ENCODE data around the gene TP53RK. TPM values are rescaled to one million over a fixed set of nuclear protein-coding genes. Genes with fewer than 3 reads are reported as not detected.

The TP53RK gene
- total RNA-seq, 3 donors from 2014 or later = 14.4 to 29.2 (median 27.1) TPM

DNA sequence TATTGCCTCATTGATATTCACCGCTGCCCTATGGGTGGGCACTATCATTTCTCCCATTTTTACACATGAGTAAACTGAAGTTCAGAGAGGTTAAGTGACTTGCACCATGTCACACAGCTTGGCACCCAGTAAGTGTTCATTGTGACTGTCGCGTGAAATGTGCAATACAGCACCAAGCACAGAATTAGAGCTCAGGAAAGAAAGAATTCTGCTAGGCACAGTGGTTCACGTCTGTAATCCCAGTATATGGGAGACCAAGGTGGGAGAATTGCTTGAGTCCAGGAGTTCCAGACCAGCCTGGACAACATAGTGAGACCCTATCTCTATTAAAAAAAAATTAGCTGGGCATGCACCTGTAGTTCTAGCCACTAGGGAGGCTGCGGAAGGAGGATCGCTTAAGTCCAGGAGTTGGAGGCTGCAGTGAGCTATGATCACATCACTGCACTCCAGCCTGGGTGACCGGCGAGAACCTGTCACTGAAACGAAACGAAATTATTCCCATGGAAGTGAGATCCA is 38.6 kb downstream of the TP53RK start:
- DNase-seq (ENCODE audit: low spot score in 2 of 2) = no peak
- no peaks in the 10 kb centered on the region for H3K36me3 ChIP-seq
- H3K27me3 ChIP-seq = peaks cover 0 to 4% of the 10 kb centered on the region in 2 donors
- no peak overlapping the region for H3K4me3 ChIP-seq
- H3K4me1 ChIP-seq = no peaks in the 10 kb centered on the region
- TF ChIP-seq POLR2AphosphoS5 (IDR thresholded peaks at IDR 0.05) = no peak
- TF ChIP-seq, protein P1, sequence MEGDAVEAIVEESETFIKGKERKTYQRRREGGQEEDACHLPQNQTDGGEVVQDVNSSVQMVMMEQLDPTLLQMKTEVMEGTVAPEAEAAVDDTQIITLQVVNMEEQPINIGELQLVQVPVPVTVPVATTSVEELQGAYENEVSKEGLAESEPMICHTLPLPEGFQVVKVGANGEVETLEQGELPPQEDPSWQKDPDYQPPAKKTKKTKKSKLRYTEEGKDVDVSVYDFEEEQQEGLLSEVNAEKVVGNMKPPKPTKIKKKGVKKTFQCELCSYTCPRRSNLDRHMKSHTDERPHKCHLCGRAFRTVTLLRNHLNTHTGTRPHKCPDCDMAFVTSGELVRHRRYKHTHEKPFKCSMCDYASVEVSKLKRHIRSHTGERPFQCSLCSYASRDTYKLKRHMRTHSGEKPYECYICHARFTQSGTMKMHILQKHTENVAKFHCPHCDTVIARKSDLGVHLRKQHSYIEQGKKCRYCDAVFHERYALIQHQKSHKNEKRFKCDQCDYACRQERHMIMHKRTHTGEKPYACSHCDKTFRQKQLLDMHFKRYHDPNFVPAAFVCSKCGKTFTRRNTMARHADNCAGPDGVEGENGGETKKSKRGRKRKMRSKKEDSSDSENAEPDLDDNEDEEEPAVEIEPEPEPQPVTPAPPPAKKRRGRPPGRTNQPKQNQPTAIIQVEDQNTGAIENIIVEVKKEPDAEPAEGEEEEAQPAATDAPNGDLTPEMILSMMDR (IDR thresholded peaks at IDR 0.05) = no peak
- TF ChIP-seq POLR2A (IDR thresholded peaks at IDR 0.05) = no peak
- no peak overlapping the region for H3K27ac ChIP-seq
- H3K9me3 ChIP-seq = no peaks in the 10 kb centered on the region
- intact Hi-C loops (cut with DNase I; ENCODE audit: low total_unique reads) = no loop called here

DNA sequence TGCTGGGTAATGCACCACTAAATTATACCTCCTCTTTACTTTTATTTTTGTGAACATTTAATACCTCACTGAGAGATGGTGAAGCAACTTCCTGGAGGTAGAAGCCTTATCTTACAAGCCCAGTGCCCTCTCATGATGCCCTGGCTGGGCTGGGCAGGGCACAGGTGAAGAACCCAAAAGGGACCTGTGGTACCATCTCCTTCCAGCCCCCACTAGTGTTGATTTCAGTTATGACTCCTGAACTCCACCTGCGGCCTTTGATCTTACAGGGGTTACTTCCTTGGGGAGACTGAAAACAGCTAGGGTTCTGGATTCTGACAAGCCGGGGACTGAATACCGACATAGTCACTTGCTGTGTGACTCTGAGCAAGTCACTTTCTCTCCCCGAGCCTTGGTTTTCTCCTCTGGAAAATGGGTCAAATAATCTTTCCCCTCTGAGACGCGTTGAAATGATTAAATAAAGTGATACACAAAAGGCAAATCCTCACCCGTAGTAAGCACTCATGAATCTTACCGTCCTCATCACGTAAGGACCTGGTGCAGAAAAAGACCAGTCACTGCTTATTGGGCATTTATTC is 39.2 kb downstream of the TP53RK start:
- H3K27me3 ChIP-seq = peaks cover 0 to 4% of the 10 kb centered on the region in 2 donors
- no peak for DNase-seq (ENCODE audit: low spot score in 2 of 2)
- H3K4me3 ChIP-seq = no peak overlapping the region
- H3K36me3 ChIP-seq = no peaks in the 10 kb centered on the region
- intact Hi-C loops (cut with DNase I; ENCODE audit: low total_unique reads) = no loop called here
- no peaks in the 10 kb centered on the region for H3K9me3 ChIP-seq
- H3K4me1 ChIP-seq = no peaks in the 10 kb centered on the region
- no peak overlapping the region for H3K27ac ChIP-seq
- TF ChIP-seq, protein P1 (IDR thresholded peaks at IDR 0.05) = no peak
- no peak for TF ChIP-seq POLR2AphosphoS5 (IDR thresholded peaks at IDR 0.05)
- TF ChIP-seq POLR2A (IDR thresholded peaks at IDR 0.05) = no peak

DNA sequence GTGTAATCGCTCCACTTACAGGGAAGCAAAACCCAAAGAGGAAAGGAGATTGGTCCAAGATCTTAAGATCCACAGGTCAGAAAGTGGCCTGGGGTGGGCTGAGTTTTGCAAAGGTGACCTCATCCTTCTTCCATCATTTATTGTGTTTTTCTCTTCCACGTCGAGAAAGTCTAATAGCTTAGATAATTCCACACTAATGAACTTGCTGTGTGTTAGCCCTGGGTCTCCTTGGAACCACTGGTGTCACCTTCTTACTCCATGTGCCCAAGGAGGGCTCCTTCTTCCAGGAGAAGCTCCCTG is 39.6 kb downstream of the TP53RK start:
- intact Hi-C loops (cut with DNase I; ENCODE audit: low total_unique reads) = no loop called here
- H3K27ac ChIP-seq = no peak overlapping the region
- peaks cover 0 to 4% of the 10 kb centered on the region in 2 donors for H3K27me3 ChIP-seq
- H3K9me3 ChIP-seq = no peaks in the 10 kb centered on the region
- TF ChIP-seq POLR2A (IDR thresholded peaks at IDR 0.05) = no peak
- TF ChIP-seq, protein P1 (IDR thresholded peaks at IDR 0.05) = no peak
- TF ChIP-seq POLR2AphosphoS5 (IDR thresholded peaks at IDR 0.05) = no peak
- no peaks in the 10 kb centered on the region for H3K36me3 ChIP-seq
- H3K4me3 ChIP-seq = no peak overlapping the region
- H3K4me1 ChIP-seq = no peaks in the 10 kb centered on the region
- DNase-seq (ENCODE audit: low spot score in 2 of 2) = no peak

DNA sequence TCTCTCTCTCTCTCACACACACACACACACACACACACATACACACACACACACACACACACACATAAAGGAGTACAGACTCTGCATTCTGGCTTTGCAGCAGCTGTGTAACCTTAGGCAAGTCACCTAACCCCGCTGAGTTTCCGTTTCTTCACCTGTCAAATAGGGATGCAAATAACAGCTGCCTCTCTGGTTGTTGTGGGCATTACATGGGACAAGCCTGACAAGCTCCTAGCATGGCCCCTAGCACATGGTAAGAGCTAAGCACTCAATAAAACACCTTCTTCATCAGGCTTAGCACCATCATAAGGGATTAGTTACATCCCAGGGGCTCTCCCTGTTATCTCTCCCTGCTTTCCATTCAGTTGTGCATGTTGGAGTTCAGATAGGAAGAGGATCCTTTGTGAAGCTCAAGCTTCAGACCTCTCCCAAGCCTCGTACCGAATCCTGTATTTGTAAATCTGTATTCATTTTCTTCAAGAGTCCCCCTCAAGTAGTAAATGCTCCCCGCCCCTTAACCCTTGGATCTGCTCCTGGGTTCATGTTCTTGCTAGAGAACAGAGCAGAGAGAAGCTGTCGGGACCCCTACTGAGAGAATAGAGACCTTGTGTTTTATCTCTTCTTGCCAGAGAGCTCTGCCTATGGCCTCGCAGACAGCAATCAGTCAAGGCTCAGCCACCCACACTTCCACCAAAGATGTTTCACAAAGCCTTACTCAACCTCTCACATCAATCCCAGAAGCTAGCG is 40.2 kb downstream of the TP53RK start:
- H3K27ac ChIP-seq = no peak overlapping the region
- no peak for DNase-seq (ENCODE audit: low spot score in 2 of 2)
- H3K36me3 ChIP-seq = no peaks in the 10 kb centered on the region
- H3K27me3 ChIP-seq = peaks cover 0 to 4% of the 10 kb centered on the region in 2 donors
- intact Hi-C loops (cut with DNase I; ENCODE audit: low total_unique reads) = no loop called here
- H3K4me3 ChIP-seq = no peak overlapping the region
- no peaks in the 10 kb centered on the region for H3K4me1 ChIP-seq
- no peaks in the 10 kb centered on the region for H3K9me3 ChIP-seq
- TF ChIP-seq, protein P1 (IDR thresholded peaks at IDR 0.05) = no peak
- no peak for TF ChIP-seq POLR2AphosphoS5 (IDR thresholded peaks at IDR 0.05)
- TF ChIP-seq POLR2A (IDR thresholded peaks at IDR 0.05) = no peak

- peaks cover 0 to 4% of the 10 kb centered on the region in 2 donors for H3K27me3 ChIP-seq
- no peaks in the 10 kb centered on the region for H3K4me1 ChIP-seq
- H3K9me3 ChIP-seq = no peaks in the 10 kb centered on the region
- no peaks in the 10 kb centered on the region for H3K36me3 ChIP-seq
- H3K4me3 ChIP-seq = no peak overlapping the region
- no peak for DNase-seq (ENCODE audit: low spot score in 2 of 2)
- H3K27ac ChIP-seq = no peak overlapping the region
- TF ChIP-seq POLR2A (IDR thresholded peaks at IDR 0.05) = no peak
- TF ChIP-seq, protein P1 (IDR thresholded peaks at IDR 0.05) = no peak
- no peak for TF ChIP-seq POLR2AphosphoS5 (IDR thresholded peaks at IDR 0.05)
- intact Hi-C loops (cut with DNase I; ENCODE audit: low total_unique reads) = no loop called here
These were observed 41.8 kb downstream of the TP53RK start for GRCh38 chr20:46647469-46647868.
